Measurements from ENCODE around the gene CTDNEP1.

- TF ChIP-seq POLR2AphosphoS5 (IDR thresholded peaks at IDR 0.05; ENCODE audit: borderline replicate concordance, low read depth, low read length) (no peak), EZH2 (IDR thresholded peaks at IDR 0.05) (no peak), FOXP2 (optimal IDR thresholded peaks at IDR 0.05; ENCODE audit: control extremely low read depth, extremely low read length, insufficient read depth) (no peak)
Measured at GRCh38 chr17:7217113-7217987, 34.2 kb downstream of the CTDNEP1 start.
